GM12878 (cell line): ENCODE data around the gene SLC12A4. TPM values are rescaled to one million over a fixed set of nuclear protein-coding genes. Genes with fewer than 3 reads are reported as not detected.

ENCODE experiments used
- ATAC-seq: fragments of 200-7000 bp; cut with Tn5 transposase; 3 replicates; pipeline ENCODE4 v1.9.1; 2020; ENCODE audit warnings: mild to moderate bottlenecking, moderate library complexity
- BruUV-seq: library from RNA; stranded (reverse); fragments of 400-500 nt; replicated peaks from 2 replicates; lab custom pipeline; 2021; lab: Mats Ljungman, UMichigan
- CTCF ChIA-PET: fragments of 300-600 bp; sonication (Branson Sonifier 250); formaldehyde crosslinking; extraction: SDS; loops from one replicate; lab custom pipeline; 2021; ENCODE audit warnings: inconsistent platforms; lab: Yijun Ruan, JAX
- POLR2A ChIA-PET: fragments of 350-600 bp; formaldehyde crosslinking; extraction: SDS; loops from one replicate; lab custom pipeline; 2021; ENCODE audit warnings: inconsistent platforms; lab: Charles Lee
- RAD21 ChIA-PET: fragments of 300-600 bp; sonication (Branson Sonifier 250); formaldehyde crosslinking; loops from one replicate; lab custom pipeline; 2023; ENCODE audit warnings: antibody characterized with exemption; ENCODE audit not compliant: unreplicated experiment; lab: Charles Lee
- SMC1A ChIA-PET: fragments of 300-600 bp; sonication (Branson Sonifier 250); formaldehyde crosslinking; loops from one replicate; lab custom pipeline; 2023; ENCODE audit not compliant: unreplicated experiment, uncharacterized antibody; lab: Charles Lee
- DNase-seq: peaks from one replicate; pipeline ENCODE4 v3.0.0-alpha.2; 2011; ENCODE audit warnings: low read depth, low spot score
- FAIRE-seq: peaks from 3 replicates; lab custom pipeline; 2011; peaks lifted over from hg19 to GRCh38; lab: Jason Lieb, UNC
- H2AFZ ChIP-seq: 2 replicates; pipeline ENCODE4 v1.6.0; 2011; ENCODE audit warnings: low read depth, low read length, control low read depth; ENCODE audit not compliant: control insufficient read depth
- H3K27ac ChIP-seq: 2 replicates; pipeline ENCODE4 v1.5.1; 2011; ENCODE audit warnings: control low read depth; ENCODE audit not compliant: control insufficient read depth, insufficient read depth
- H3K27me3 ChIP-seq, 2 experiments: replicated peaks in 1 of 2; 2 replicates each; pipeline versions ENCODE4 v1.6.0 to v1.6.1; 2011; ENCODE audit warnings: low read length in 1 of 2; ENCODE audit not compliant: control insufficient read depth in 2 of 2, insufficient read depth in 2 of 2
- H3K36me3 ChIP-seq, 2 experiments: 2 replicates each; pipeline ENCODE4 v1.5.1; 2011; ENCODE audit warnings: low read length in 1 of 2; ENCODE audit not compliant: control insufficient read depth in 2 of 2, insufficient read depth in 2 of 2
- H3K4me1 ChIP-seq: 2 replicates; pipeline ENCODE4 v1.6.1; 2011; ENCODE audit warnings: mild to moderate bottlenecking, low read length, moderate library complexity, mixed read lengths; ENCODE audit not compliant: control insufficient read depth, insufficient read depth
- H3K4me2 ChIP-seq: 2 replicates; pipeline ENCODE4 v1.6.0; 2011; ENCODE audit warnings: control low read depth; ENCODE audit not compliant: control insufficient read depth, insufficient read depth
- H3K4me3 ChIP-seq: fragments of 200-600 bp; sonication (generic); 2 replicates; pipeline ENCODE4 v1.5.1; 2016
- H3K79me2 ChIP-seq: 2 replicates; pipeline ENCODE4 v1.6.0; 2011; ENCODE audit warnings: low read length; ENCODE audit not compliant: control insufficient read depth, insufficient read depth
- H3K9ac ChIP-seq: 2 replicates; pipeline ENCODE4 v1.8.0; 2011; ENCODE audit warnings: low read length, control low read depth, mixed read lengths; ENCODE audit not compliant: control insufficient read depth, insufficient read depth
- H3K9me3 ChIP-seq: replicated peaks from 3 replicates; pipeline ENCODE4 v1.5.1; 2011; ENCODE audit warnings: mild to moderate bottlenecking, low read length; ENCODE audit not compliant: control insufficient read depth, insufficient read depth
- H4K20me1 ChIP-seq: 2 replicates; pipeline ENCODE4 v1.6.0; 2011; ENCODE audit not compliant: control insufficient read depth, insufficient read depth
- BCL11A ChIP-seq: IDR thresholded peaks from 2 replicates; pipeline ENCODE4 v1.6.1; 2011; ENCODE audit warnings: low read depth, low read length
- CBX3 ChIP-seq: fragments of 200-600 bp; sonication (generic); IDR thresholded peaks from 2 replicates; pipeline ENCODE4 v1.6.1; 2016; ENCODE audit warnings: low read depth, borderline replicate concordance
- CBX5 ChIP-seq: sonication (generic); IDR thresholded peaks from 2 replicates; pipeline ENCODE4 v1.6.1; 2016; ENCODE audit warnings: low read depth, moderate library complexity, mild to moderate bottlenecking, inconsistent platforms
- GABPA ChIP-seq: IDR thresholded peaks from 2 replicates; pipeline ENCODE4 v1.6.1; 2014; ENCODE audit warnings: antibody characterized with exemption, low read depth, mild to moderate bottlenecking, inconsistent platforms
- JUND ChIP-seq: IDR thresholded peaks from 2 replicates; pipeline ENCODE4 v1.6.1; 2012; ENCODE audit warnings: low read depth, mild to moderate bottlenecking, low read length, improper control_type of control experiment, moderate library complexity
- SPI1 ChIP-seq: IDR thresholded peaks from 2 replicates; pipeline ENCODE4 v1.6.1; 2011; ENCODE audit warnings: low read depth, mild to moderate bottlenecking, low read length, moderate library complexity, borderline replicate concordance; ENCODE audit not compliant: insufficient read depth
- SRF ChIP-seq, 2 experiments: IDR thresholded peaks; 2 replicates each; pipeline ENCODE4 v1.6.1; 2011; ENCODE audit warnings: low read depth in 2 of 2, low read length in 2 of 2, mild to moderate bottlenecking in 1 of 2, moderate library complexity in 1 of 2
- TAF1 ChIP-seq: IDR thresholded peaks from 2 replicates; pipeline ENCODE4 v1.6.1; 2011; ENCODE audit warnings: mild to moderate bottlenecking, low read depth, low read length, borderline replicate concordance
- TCF12 ChIP-seq: IDR thresholded peaks from 2 replicates; pipeline ENCODE4 v1.6.1; 2011; ENCODE audit warnings: low read depth, mild to moderate bottlenecking, low read length
- ZSCAN29 ChIP-seq: fragments of 450-650 bp; IDR thresholded peaks from 2 replicates; pipeline ENCODE4 v1.6.1; 2017; ENCODE audit warnings: mild to moderate bottlenecking, moderate library complexity
- ZZZ3 ChIP-seq: IDR thresholded peaks from 2 replicates; pipeline ENCODE4 v1.6.1; 2011; ENCODE audit warnings: low read depth; ENCODE audit not compliant: control insufficient read depth, insufficient read length
- WGBS: methylation state at CpG from one replicate; pipeline ENCODE4 v1.1.6; 2016; ENCODE audit warnings: low lambda C conversion rate; ENCODE audit not compliant: insufficient replicate concordance, insufficient coverage; ENCODE audit errors: missing lambda C conversion rate; 5-methylcytosine and 5-hydroxymethylcytosine counted together
- in situ Hi-C: fragments of 300-500 bp; cut with MboI; formaldehyde crosslinking; loops from 9 replicates; pipeline ENCODE4 v1.14.3; 2018; ENCODE audit warnings: mixed read lengths
- intact Hi-C: fragments of 100-400 bp; cut with micrococcal nuclease; formaldehyde crosslinking; loops from one replicate; pipeline ENCODE4 v1.14.2; 2022; ENCODE audit not compliant: unreplicated experiment
- polyA plus RNA-seq, 11 experiments: library from polyadenylated mRNA; depleted of rRNA in 4 of 11; unstranded in 6 of 11; stranded (reverse) in 5 of 11; fragments of >200 nt; fragmentation: Nextera tagmentation in 4 of 11; fragmentation: Illumina TruSeq in 1 of 11; extraction: Ambion mirVana in 4 of 11; extraction: Trizol in 1 of 11; gene quantifications; 1 replicate in 1 of 11; 2 replicates in 10 of 11; pipeline versions ENCODE4 v1.2.1 to v1.2.3, GENCODE V29; 2011 to 2016; ENCODE audit warnings: inconsistent platforms in 2 of 11, missing spikeins in 2 of 11, low read depth in 1 of 11
- total RNA-seq, 4 experiments: library from RNA; depleted of rRNA in 3 of 4; stranded (reverse); fragments of >200 nt in 3 of 4; fragmentation: Illumina TruSeq in 1 of 4; extraction: Trizol in 1 of 4; gene quantifications; 2 replicates each; pipeline versions ENCODE4 v1.2.1 to v1.2.3, GENCODE V29; 2013 to 2021

The SLC12A4 gene
- total and polyA plus RNA-seq, 10 of the 15 experiments (the other 5 are each of a cell fraction or from before 2014, with no cell fraction given) = 0.95 to 39.9 (median 14.2) TPM

GRCh38 chr16:67977469-67978227 is 9.2 kb upstream of the SLC12A4 start:
- H3K4me1 ChIP-seq = peaks cover 22% of the 10 kb centered on the region
- ChIA-PET POLR2A (interaction anchor here (0.6 kb wide), 1 partner anchor 233 kb away, joined by 3 read pairs; no protein-coding TSS in a partner anchor), RAD21 (interaction anchor here (0.5 kb wide), 1 partner anchor 515 kb away, joined by 3 read pairs; no protein-coding TSS in a partner anchor)
- FAIRE-seq = no peak
- H3K9me3 ChIP-seq = no peaks in the 10 kb centered on the region
- no peak for TF ChIP-seq SRF (IDR thresholded peaks at IDR 0.05; ENCODE audit: low read depth in 2 of 2, low read length in 2 of 2)
- TF ChIP-seq CBX3 = no peak
- TF ChIP-seq TAF1 = no peak
- TF ChIP-seq BCL11A = no peak
- no peak for TF ChIP-seq SPI1
- TF ChIP-seq GABPA = no peak
- TF ChIP-seq ZSCAN29 = no peak
- TF ChIP-seq CBX5 = no peak
- TF ChIP-seq ZZZ3 = no peak
- TF ChIP-seq JUND = no peak
- no peak for TF ChIP-seq TCF12
- TF ChIP-seq, all 136 proteins: peak for 0
- DNase-seq (no peak), ATAC-seq (no peak)
- H4K20me1 ChIP-seq = no peaks in the 10 kb centered on the region
- H2AFZ ChIP-seq = no peak overlapping the region
- intact Hi-C loops (no loop called here), in situ Hi-C loops (no loop called here)
- no TSS peak for BruUV-seq
- SMC1A ChIA-PET = interaction anchor here (1.2 kb wide), 1 partner anchor 15 kb away, joined by 3 read pairs; no protein-coding TSS in a partner anchor
- H3K9ac ChIP-seq = no peak overlapping the region
- CTCF ChIA-PET = no interaction called here
- H3K27ac ChIP-seq = no peak overlapping the region
- no peaks in the 10 kb centered on the region; a peak in 1 of 4 replicates for H3K27me3 ChIP-seq
- no peak overlapping the region for H3K4me2 ChIP-seq
- H3K79me2 ChIP-seq = no peaks in the 10 kb centered on the region
- 74% methylated on average over 9 of the region's 9 CpGs for WGBS
- H3K4me3 ChIP-seq = no peak overlapping the region
- no peaks in the 10 kb centered on the region for H3K36me3 ChIP-seq
